Kidney epithelial cell (primary cell): ENCODE data around the gene B9D2. TPM values are rescaled to one million over a fixed set of nuclear protein-coding genes. Genes with fewer than 3 reads are reported as not detected.

ENCODE experiments used
- DNase-seq: peaks from one replicate; pipeline ENCODE4 v3.0.0-alpha.2; 2010; ENCODE audit warnings: low read depth
- H3K27me3 ChIP-seq: 2 replicates; pipeline ENCODE4 v1.6.0; 2011; ENCODE audit warnings: low read length; ENCODE audit not compliant: control insufficient read depth, insufficient read depth
- H3K36me3 ChIP-seq: 2 replicates; pipeline ENCODE4 v1.5.1; 2011; ENCODE audit warnings: low read length; ENCODE audit not compliant: control insufficient read depth, insufficient read depth
- H3K4me3 ChIP-seq: 2 replicates; pipeline ENCODE4 v1.5.1; 2011; ENCODE audit warnings: low read depth, mild to moderate bottlenecking, control low read depth, low read length
- CTCF ChIP-seq: IDR thresholded peaks from 2 replicates; pipeline ENCODE4 v1.5.1; 2011; ENCODE audit warnings: mild to moderate bottlenecking, moderate library complexity, low read length, control low read depth, inconsistent platforms; ENCODE audit not compliant: insufficient read depth, poor library complexity, severe bottlenecking
- total RNA-seq: library from RNA; depleted of rRNA; stranded (reverse); fragments of >200 nt; gene quantifications from 2 replicates; pipeline ENCODE4 v1.2.3, GENCODE V29; 2015

Gene B9D2
- total RNA-seq, 1 donor from 2014 or later, result 5.7 TPM

- H3K36me3 ChIP-seq, result peaks cover 3% of the 10 kb centered on the region
- no peaks in the 10 kb centered on the region for H3K27me3 ChIP-seq
- TF ChIP-seq CTCF, result no peak
- DNase-seq, result no peak
- H3K4me3 ChIP-seq, result no peak overlapping the region
Measured at GRCh38 chr19:41320568-41320967, 43.4 kb downstream of the B9D2 start.

GRCh38 chr19:41320185-41320518 lies 43.8 kb downstream of the B9D2 start:
- no peak for TF ChIP-seq CTCF
- no peaks in the 10 kb centered on the region for H3K27me3 ChIP-seq
- H3K36me3 ChIP-seq, result peaks cover 3% of the 10 kb centered on the region
- no peak for DNase-seq
- H3K4me3 ChIP-seq, result no peak overlapping the region

- no peak for TF ChIP-seq CTCF
Measured at GRCh38 chr19:41319500-41320184, 44.3 kb downstream of the B9D2 start.

GRCh38 chr19:41318696-41319499 lies 45.1 kb downstream of the B9D2 start:
- peaks cover 3% of the 10 kb centered on the region for H3K36me3 ChIP-seq
- no peak for TF ChIP-seq CTCF
- H3K27me3 ChIP-seq, result no peaks in the 10 kb centered on the region
- DNase-seq, result no peak
- no peak overlapping the region for H3K4me3 ChIP-seq

More at GRCh38 chr19:41319500-41320184, 44.3 kb downstream of the B9D2 start:
- DNase-seq, result no peak
- Histone ChIP-seq H3K4me3 (no peak overlapping the region), H3K27me3 (no peaks in the 10 kb centered on the region), H3K36me3 (peaks cover 3% of the 10 kb centered on the region)

GRCh38 chr19:41316306-41316920 lies 47.5 kb downstream of the B9D2 start:
- Histone ChIP-seq H3K27me3 (no peaks in the 10 kb centered on the region), H3K4me3 (no peak overlapping the region), H3K36me3 (peaks cover 3% of the 10 kb centered on the region)
- DNase-seq, result no peak
- no peak for TF ChIP-seq CTCF
